SK-N-SH (cell line): Measurements from ENCODE around the gene NPAS3. TPM values are rescaled to one million over a fixed set of nuclear protein-coding genes. Genes with fewer than 3 reads are reported as not detected.

Source experiments
- CTCF ChIA-PET: fragments of 300-600, 350-600 bp; formaldehyde crosslinking; extraction: SDS; loops from one replicate; lab custom pipeline; 2021; lab: Yijun Ruan, JAX
- POLR2A ChIA-PET: fragments of 350-600 bp; sonication (Branson Sonifier 250); formaldehyde crosslinking; extraction: SDS; loops from one replicate; lab custom pipeline; 2020; ENCODE audit warnings: antibody characterized with exemption, inconsistent platforms; lab: Yijun Ruan, JAX
- DNase-seq: peaks from one replicate; pipeline ENCODE4 v3.0.0; 2012
- H2AFZ ChIP-seq: fragments of 200-600 bp; sonication (generic); 2 replicates; pipeline ENCODE4 v1.8.1; 2016; ENCODE audit warnings: antibody characterized with exemption, mild to moderate bottlenecking, low read depth
- H3F3A ChIP-seq: fragments of 200-600 bp; sonication (generic); replicated peaks from 2 replicates; pipeline ENCODE3; 2016; ENCODE audit warnings: antibody characterized with exemption, mild to moderate bottlenecking; ENCODE audit not compliant: insufficient read depth
- H3K27ac ChIP-seq, 2 experiments: fragments of 200-500 bp in 1 of 2; fragments of 200-600 bp in 1 of 2; sonication (Bioruptor generic) in 1 of 2; sonication (generic), shearing (Covaris generic) in 1 of 2; 2 replicates each; pipeline versions ENCODE4 v1.5.1 to v1.6.1; 2014 to 2016; ENCODE audit warnings: low read depth in 2 of 2, inconsistent platforms in 1 of 2, low read length in 1 of 2, mild to moderate bottlenecking in 1 of 2, mixed read lengths in 1 of 2
- H3K27me3 ChIP-seq: fragments of 200-600 bp; sonication (generic), shearing (Covaris generic); 2 replicates; pipeline ENCODE4 v1.6.1; 2016; ENCODE audit warnings: mixed run types; ENCODE audit not compliant: insufficient read depth
- H3K36me3 ChIP-seq, 2 experiments: fragments of 200-500 bp in 1 of 2; fragments of 200-600 bp in 1 of 2; sonication (Bioruptor generic) in 1 of 2; sonication (generic) in 1 of 2; replicated peaks in 1 of 2; 2 replicates each; pipeline versions ENCODE3 to v1.5.1; 2014 to 2016; ENCODE audit warnings: low read length in 1 of 2, mild to moderate bottlenecking in 1 of 2; ENCODE audit not compliant: insufficient read depth in 2 of 2, control insufficient read depth in 1 of 2
- H3K4me1 ChIP-seq, 2 experiments: fragments of 200-500 bp in 1 of 2; fragments of 200-600 bp in 1 of 2; sonication (Bioruptor generic) in 1 of 2; sonication (generic), shearing (Covaris generic) in 1 of 2; 2 replicates each; pipeline versions ENCODE4 v1.5.1 to v1.6.1; 2014 to 2016; ENCODE audit warnings: low read depth in 1 of 2, low read length in 1 of 2, mixed run types in 1 of 2; ENCODE audit not compliant: insufficient read depth in 2 of 2, control insufficient read depth in 1 of 2
- H3K4me2 ChIP-seq: fragments of 200-600 bp; sonication (generic), shearing (Covaris generic); 2 replicates; pipeline ENCODE4 v1.6.1; 2017; ENCODE audit warnings: mixed run types
- H3K4me3 ChIP-seq, 2 experiments: fragments of 200-500 bp in 1 of 2; fragments of 200-600 bp in 1 of 2; sonication (Bioruptor generic) in 1 of 2; sonication (generic), shearing (Covaris generic) in 1 of 2; 2 replicates each; pipeline versions ENCODE4 v1.5.1 to v1.8.1; 2014 to 2016; ENCODE audit warnings: low read depth in 2 of 2, inconsistent platforms in 1 of 2, low read length in 1 of 2, mild to moderate bottlenecking in 1 of 2, mixed read lengths in 1 of 2, moderate library complexity in 1 of 2
- H3K79me2 ChIP-seq: fragments of 200-600 bp; sonication (generic); 2 replicates; pipeline ENCODE4 v1.8.1; 2017; ENCODE audit warnings: mild to moderate bottlenecking; ENCODE audit not compliant: insufficient read depth
- H3K9ac ChIP-seq: fragments of 200-600 bp; sonication (generic); 2 replicates; pipeline ENCODE4 v1.6.1; 2017; ENCODE audit warnings: mixed run types
- H3K9me2 ChIP-seq: fragments of 200-600 bp; sonication (generic); 2 replicates; pipeline ENCODE4 v1.6.1; 2017; ENCODE audit warnings: mixed run types
- H3K9me3 ChIP-seq: fragments of 200-600 bp; sonication (generic); 2 replicates; pipeline ENCODE4 v1.6.1; 2017; ENCODE audit warnings: mixed run types, mild to moderate bottlenecking, moderate library complexity
- H4K20me1 ChIP-seq: fragments of 200-600 bp; sonication (generic); 2 replicates; pipeline ENCODE4 v1.6.1; 2017; ENCODE audit warnings: mild to moderate bottlenecking, mixed run types; ENCODE audit not compliant: insufficient read depth
- CTCF ChIP-seq: fragments of 200-600 bp; sonication (generic); IDR thresholded peaks from 2 replicates; pipeline ENCODE4 v1.6.1; 2017; ENCODE audit warnings: antibody characterized with exemption, mild to moderate bottlenecking, moderate library complexity
- EP300 ChIP-seq, 2 experiments: IDR thresholded peaks; 2 replicates each; pipeline versions ENCODE4 v1.4.0 to v1.6.1; 2012; ENCODE audit warnings: borderline replicate concordance in 1 of 2, low read depth in 1 of 2, low read length in 1 of 2
- GABPA ChIP-seq: IDR thresholded peaks from 2 replicates; pipeline ENCODE4 v1.4.0; 2012; ENCODE audit warnings: low read depth, mild to moderate bottlenecking
- MAX ChIP-seq: IDR thresholded peaks from 2 replicates; pipeline ENCODE4 v1.4.0; 2012; ENCODE audit warnings: low read depth
- PBX3 ChIP-seq: IDR thresholded peaks from 2 replicates; pipeline ENCODE4; 2012
- RAD21 ChIP-seq: IDR thresholded peaks from 2 replicates; pipeline ENCODE4 v1.6.1; 2012; ENCODE audit warnings: mild to moderate bottlenecking, low read length
- SMC3 ChIP-seq: IDR thresholded peaks from 2 replicates; pipeline ENCODE4 v1.6.1; 2012; ENCODE audit warnings: low read depth, low read length, improper control_type of control experiment
- TCF12 ChIP-seq: IDR thresholded peaks from 2 replicates; pipeline ENCODE4 v1.4.0; 2012
- USF1 ChIP-seq: IDR thresholded peaks from 2 replicates; pipeline ENCODE4 v1.4.0; 2012; ENCODE audit warnings: low read depth, borderline replicate concordance
- WGBS: methylation state at CpG from one replicate; pipeline ENCODE4 v1.1.6; 2017; ENCODE audit warnings: low lambda C conversion rate; 5-methylcytosine and 5-hydroxymethylcytosine counted together
- polyA plus RNA-seq, 3 experiments: library from polyadenylated mRNA; depleted of rRNA; stranded (reverse); fragments of >200 nt; gene quantifications; 2 replicates each; pipeline ENCODE4 v1.2.3, GENCODE V29; 2012

NPAS3 gene
- polyA plus RNA-seq, 1 of the 3 experiments (the other 2 are of a cell fraction), result 4.3 TPM

GRCh38 chr14:33675415-33676130 is 736.9 kb downstream of the NPAS3 start:
- ChIA-PET CTCF (interaction anchor here (0.9 to 3.5 kb wide), 7 partner anchors 9 to 117 kb away, joined by 3 to 16 read pairs (median 4); no protein-coding TSS in a partner anchor), POLR2A (no interaction called here)
- H3K4me2 ChIP-seq, result no peak overlapping the region
- H2AFZ ChIP-seq, result no peak overlapping the region; the same call in 1 of the 2 replicates
- H3K9me3 ChIP-seq, result no peaks in the 10 kb centered on the region
- H3K79me2 ChIP-seq, result no peaks in the 10 kb centered on the region
- peaks cover 22% of the 10 kb centered on the region for H3F3A ChIP-seq
- H3K27ac ChIP-seq, result peak overlapping the region in 1 of 2 experiments; percentile 28; a peak in 1 of 4 replicates
- H3K9ac ChIP-seq, result no peak overlapping the region
- H3K27me3 ChIP-seq, result no peaks in the 10 kb centered on the region
- no peaks in the 10 kb centered on the region for H4K20me1 ChIP-seq
- TF ChIP-seq GABPA (no peak), PBX3 (0 out of 2 replicates have a peak, but pooled peaks have one; percentile 9), TCF12 (no peak)
- H3K9me2 ChIP-seq, result no peaks in the 10 kb centered on the region
- no peak for DNase-seq
- H3K36me3 ChIP-seq, result no peaks in the 10 kb centered on the region
- WGBS, result 64% methylated on average over 5 of the region's 5 CpGs
- peaks cover 3 to 39% of the 10 kb centered on the region in 2 experiments for H3K4me1 ChIP-seq
- no peak overlapping the region for H3K4me3 ChIP-seq

GRCh38 chr14:33676135-33676566 is 737.5 kb downstream of the NPAS3 start:
- ChIA-PET POLR2A (no interaction called here), CTCF (interaction anchor here (0.9 to 3.5 kb wide), 6 partner anchors 9 to 117 kb away, joined by 3 to 16 read pairs (median 4); no protein-coding TSS in a partner anchor)
- Histone ChIP-seq H3K4me1 (peaks cover 3 to 43% of the 10 kb centered on the region in 2 experiments), H3K9ac (no peak overlapping the region), H4K20me1 (no peaks in the 10 kb centered on the region), H3K79me2 (no peaks in the 10 kb centered on the region), H3K4me3 (no peak overlapping the region), H2AFZ (no peak overlapping the region), H3K4me2 (no peak overlapping the region), H3K9me2 (no peaks in the 10 kb centered on the region), H3K9me3 (no peaks in the 10 kb centered on the region), H3K36me3 (no peaks in the 10 kb centered on the region), H3K27ac (peak overlapping the region in 1 of 2 experiments; percentile 28; a peak in 1 of 4 replicates), H3K27me3 (no peaks in the 10 kb centered on the region), H3F3A (peaks cover 22% of the 10 kb centered on the region)
- TF ChIP-seq SMC3 (peak; percentile 42), MAX (0 out of 2 replicates have a peak, but pooled peaks have one; percentile 29), EP300 (IDR thresholded peaks at IDR 0.05; ENCODE audit: borderline replicate concordance in 1 of 2, low read depth in 1 of 2, low read length in 1 of 2) (no peak), RAD21 (peak; percentile 60), CTCF (peak; percentile 51), USF1 (peak; percentile 70)
- whole genome bisulfite sequencing, result 68% methylated on average over 7 of the region's 7 CpGs
- DNase-seq, result peak; percentile 24
